ENCODE results near the gene RTL5.

- no peak for TF ChIP-seq CTCF (conservative IDR thresholded peaks at IDR 0.05)
- no peak for TF ChIP-seq ZFX (IDR thresholded peaks at IDR 0.05)
Measured at GRCh38 chrX:72117636-72118210, 14.0 kb downstream of the RTL5 start.

Data from C4-2B (cell line).